ENCODE measurements around the gene C22orf42.
"Not testable (repeated sequence)": the region's sequence is repeated elsewhere in the genome, so short reads cannot be mapped to it uniquely, and the experiment has no call there.

Gene C22orf42

DNA sequence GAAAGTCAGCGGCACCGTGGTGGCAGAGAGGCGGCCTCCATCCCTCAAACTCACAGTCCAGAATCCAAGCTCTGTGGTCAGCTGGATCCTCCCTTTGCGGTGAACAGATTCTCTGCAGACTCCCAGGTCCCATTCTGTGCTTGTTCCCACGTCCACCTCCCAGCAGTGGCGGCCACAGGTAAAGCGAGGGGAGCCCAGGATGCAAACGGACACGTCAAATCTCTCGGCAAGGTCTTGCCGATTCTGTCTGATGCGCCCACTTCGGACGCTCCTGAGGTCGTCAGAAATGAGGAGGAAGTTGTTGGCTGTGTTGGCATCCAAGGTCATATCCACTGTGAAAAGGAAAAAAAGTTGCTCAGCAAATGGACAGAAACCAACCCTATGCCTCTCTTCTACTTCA, 31.9 kb upstream of the C22orf42 start:
- in situ Hi-C loops (cut with HindIII; ENCODE audit: low sequenced_read_pairs): not testable (repeated sequence)

DNA sequence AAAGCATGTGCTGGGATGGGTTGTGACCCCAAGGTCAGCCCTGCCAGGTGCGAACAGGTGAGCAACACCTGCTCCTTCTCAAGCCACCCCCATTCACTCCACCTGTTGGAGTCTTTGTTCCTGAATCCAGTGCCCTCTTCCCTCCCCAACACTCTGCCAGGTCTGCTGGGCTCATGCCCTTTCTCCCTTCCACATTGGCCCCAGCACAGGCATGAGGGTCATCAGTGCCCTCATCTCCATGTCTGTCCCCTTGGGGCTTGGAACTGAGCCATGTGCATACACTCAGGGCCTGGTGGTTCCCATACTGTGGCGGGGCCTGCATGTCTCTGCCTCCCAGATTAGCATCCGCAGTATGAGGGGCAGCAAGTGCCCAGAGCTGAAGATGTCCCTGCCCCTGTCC, 26.7 kb upstream of the C22orf42 start:
- in situ Hi-C loops (cut with HindIII; ENCODE audit: low sequenced_read_pairs): no loop called here

DNA sequence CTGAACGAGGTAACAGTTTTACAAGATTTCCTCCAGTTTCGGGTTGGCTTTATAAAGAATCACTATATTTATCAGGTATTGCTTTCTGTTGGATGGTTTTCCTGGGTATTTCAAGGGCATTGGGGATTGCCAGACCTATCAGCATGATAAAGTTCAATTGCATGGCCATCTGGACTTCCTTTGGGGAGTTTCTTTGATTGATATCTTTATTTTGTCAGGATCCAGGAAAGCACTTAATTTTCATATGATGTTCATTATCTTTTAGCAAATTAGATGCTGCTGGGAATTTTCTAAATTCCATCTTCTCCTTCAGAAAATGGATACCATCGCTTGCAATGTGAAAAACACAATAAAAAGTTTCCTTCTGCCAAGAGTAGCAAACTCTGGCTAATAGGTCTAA, 24.5 kb upstream of the C22orf42 start:
- in situ Hi-C loops (cut with HindIII; ENCODE audit: low sequenced_read_pairs): no loop called here

DNA sequence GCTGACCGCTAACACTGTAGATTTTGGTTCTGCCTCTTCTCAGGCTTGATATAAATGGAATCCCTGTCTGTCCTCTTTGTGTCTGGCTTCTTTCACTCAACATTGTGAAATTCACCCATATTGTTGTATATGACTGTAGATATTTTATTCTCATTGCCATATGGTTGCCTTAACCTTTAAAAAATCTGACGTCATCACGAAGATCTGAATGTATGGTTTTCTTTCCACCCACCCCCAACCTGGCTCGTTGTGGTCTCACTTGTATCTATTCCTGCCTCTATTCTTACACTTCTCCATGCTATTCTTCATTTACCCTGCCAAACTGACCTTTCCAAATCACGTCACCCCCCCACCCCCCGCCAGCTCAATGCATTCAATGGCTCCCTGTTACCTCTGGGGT, 21.9 kb upstream of the C22orf42 start:
- in situ Hi-C loops (cut with HindIII; ENCODE audit: low sequenced_read_pairs): no loop called here

DNA sequence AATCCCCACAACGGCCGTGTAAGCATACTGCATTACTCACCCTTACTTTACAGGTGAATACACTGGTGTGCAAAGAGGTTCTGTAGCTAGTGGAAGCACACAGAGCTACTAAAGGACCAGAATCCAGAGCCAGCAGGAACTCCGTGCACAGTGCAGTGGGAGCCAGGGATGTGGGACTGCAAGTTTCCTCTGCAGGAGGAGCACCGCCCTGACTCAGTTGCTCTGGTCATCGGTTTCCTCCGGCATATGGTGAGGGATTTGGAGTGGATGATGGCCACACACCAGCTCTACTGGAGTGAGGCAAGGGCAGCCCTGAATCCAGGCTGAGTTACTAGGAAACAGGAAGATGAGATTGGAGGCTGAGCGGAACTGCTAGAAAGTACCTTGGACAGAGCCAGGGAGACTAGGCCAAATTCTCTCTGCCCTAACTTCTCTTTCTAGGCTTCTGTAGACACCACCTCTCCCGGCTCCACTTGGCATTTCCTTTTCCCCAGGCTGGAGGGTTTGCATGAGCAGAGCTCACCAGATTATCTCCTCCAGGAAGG, 18.2 kb upstream of the C22orf42 start:
- in situ Hi-C loops (cut with HindIII; ENCODE audit: low sequenced_read_pairs): no loop called here

DNA sequence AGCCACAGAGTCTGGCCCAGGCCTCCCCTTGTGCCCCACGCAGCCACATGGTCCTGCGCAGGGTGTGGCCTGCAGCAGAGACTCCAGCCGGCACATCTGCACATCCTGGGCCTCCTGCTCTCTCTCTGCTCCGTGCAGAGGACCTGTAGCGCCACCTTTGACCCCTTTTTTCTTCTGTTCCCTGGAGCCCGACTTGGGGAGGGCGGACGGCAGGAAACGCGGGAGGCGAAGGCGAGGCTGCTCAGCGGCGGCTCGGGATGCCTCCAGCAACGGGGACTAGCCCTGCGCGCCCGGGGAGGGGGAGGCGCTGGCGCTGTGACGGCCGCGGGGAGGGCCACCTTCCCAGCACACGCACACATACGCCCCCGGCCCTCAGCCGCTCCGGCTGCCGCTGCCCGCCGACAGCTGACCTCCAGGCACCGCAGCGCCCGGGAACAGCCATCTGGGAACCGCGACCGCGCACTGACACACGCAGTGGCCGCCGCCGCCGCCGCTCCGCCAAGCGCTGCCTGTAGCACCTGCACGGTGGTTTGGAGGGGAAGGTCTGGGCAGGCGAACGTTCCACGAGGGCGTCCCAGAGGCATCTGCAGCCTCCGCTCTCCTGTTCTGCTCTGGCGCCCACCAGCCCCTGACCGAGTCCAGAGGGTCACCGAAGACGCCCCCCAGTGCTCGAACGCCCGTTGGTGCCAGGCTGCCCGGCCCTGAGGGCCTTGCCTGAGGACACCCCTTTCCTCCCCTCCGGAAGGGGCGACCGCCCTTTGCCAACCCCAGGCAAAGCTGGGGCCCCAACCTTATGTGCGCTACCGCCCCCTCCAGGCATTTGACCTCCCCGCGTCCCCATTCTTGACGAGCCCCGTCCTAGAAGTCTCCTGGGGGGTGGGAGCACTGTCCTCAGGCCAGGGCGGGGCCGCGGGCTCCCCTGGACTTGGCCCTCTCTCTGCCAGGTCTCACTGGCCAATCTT, 16.9 kb upstream of the C22orf42 start:
- in situ Hi-C loops (cut with HindIII; ENCODE audit: low sequenced_read_pairs): no loop called here

DNA sequence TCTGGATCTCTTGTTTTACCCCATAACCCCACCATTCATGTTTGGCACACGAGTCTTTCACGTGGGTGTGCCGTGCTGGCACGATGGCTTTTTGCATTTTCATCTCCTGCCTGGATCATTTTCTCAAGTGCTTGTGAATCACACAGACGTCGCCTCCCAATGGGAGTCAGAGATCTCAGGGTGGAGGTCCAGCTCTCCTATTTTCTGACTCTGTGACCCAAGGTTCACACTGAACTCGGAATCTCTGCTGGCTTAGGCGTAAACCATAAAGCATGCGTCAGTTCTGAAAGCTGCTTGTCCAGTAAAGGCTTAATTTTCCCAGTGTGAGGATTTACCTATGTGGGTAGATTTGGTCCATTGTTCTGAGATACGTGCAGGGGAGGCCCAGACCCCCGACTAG, 16.0 kb upstream of the C22orf42 start:
- in situ Hi-C loops (cut with HindIII; ENCODE audit: low sequenced_read_pairs): no loop called here

DNA sequence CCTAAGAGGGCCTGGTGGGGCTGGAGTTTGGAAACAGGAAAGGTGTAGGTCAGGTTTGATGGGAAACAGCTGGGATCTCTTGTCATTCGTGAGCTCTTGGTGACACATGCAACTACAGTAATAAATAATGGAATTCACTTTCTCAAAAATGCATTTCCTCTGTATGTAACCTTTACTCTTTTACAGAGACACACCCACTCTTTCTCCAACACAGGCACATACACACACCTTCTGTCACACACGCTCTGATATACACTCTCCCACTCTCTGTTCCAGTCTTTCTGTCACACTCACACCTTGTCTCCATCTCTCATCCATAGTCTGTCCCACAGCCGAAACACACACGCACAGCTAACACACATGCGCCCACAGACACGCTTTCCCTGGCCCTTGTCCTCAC, 6.6 kb upstream of the C22orf42 start:
- in situ Hi-C loops (cut with HindIII; ENCODE audit: low sequenced_read_pairs): no loop called here

DNA sequence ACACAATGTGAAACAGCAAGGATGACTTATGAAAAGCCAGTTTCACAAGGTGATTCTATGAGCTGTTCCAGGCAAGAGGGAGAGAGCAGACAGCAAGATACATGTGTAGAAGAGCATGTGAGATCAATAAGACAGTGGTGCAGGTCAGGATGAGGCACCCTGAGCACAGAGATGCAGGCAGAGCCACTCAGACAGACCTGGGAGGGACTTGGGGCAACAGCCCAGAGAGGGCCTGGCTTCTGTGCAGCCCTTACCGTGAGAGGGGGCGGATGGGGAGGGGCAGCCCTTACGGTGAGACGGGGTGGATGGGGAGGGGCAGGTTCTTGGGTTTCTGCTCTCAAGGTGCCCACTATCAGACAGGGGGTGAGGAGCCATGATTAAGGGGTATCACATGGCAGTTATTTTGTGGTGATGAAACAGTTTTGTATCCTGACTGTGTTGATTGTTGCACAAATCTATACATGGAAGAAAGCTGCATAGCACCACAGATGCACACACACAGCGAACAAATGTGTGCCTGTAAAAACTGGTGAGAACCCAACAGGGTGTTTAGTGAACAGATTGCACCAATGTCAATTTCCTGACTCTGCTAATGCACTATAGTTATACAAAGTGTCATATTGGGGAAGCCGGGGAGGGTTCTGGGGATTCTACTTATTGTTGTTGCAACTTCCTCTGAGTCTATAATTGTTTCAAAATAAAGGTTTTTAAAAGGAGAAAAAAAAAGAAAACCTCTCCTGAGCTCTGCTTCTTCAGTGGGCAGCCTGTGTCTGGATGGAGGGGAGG, 5.2 kb upstream of the C22orf42 start:
- in situ Hi-C loops (cut with HindIII; ENCODE audit: low sequenced_read_pairs): no loop called here

DNA sequence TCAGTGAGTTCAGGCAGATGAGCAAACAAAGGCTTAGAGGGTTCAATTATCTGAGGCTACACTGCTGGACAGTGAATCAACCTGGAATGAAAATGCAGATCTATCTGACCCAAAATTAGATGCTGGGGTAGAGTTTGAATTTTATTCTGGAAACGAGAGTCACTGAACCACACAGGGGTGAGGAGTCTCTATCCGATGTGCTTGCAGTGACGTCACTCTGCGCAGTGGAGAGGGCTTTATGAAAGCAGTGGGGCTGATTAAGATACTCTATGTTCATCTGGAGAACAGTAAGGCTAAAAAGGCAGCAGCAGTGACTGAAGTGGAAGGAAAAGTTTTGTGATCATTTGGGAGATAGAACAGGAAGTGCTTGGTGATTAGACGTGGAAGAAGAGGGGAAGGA, 1.3 kb upstream of the C22orf42 start:
- in situ Hi-C loops (cut with HindIII; ENCODE audit: low sequenced_read_pairs): not testable (repeated sequence)

DNA sequence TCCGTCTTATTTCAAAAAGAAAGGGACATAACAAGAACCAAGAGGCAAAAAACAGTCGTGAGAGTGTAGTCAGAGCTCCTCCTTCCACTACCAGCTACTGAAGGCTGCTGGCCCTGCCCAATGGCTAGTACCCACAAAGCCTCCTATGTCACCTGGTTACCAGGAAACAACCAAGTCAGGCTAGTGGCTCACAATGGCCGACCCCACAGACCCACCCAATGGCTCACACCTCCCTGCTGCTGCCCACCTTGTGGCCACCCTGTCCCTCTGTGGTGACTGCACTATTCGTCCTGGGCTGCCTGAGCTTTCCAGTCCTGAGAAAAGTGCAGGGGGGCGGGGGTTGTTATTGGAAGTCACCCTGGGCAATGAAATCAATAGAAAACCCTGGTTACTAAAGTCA, 1.5 kb downstream of the C22orf42 start:
- in situ Hi-C loops (cut with HindIII; ENCODE audit: low sequenced_read_pairs): not testable (repeated sequence)

DNA sequence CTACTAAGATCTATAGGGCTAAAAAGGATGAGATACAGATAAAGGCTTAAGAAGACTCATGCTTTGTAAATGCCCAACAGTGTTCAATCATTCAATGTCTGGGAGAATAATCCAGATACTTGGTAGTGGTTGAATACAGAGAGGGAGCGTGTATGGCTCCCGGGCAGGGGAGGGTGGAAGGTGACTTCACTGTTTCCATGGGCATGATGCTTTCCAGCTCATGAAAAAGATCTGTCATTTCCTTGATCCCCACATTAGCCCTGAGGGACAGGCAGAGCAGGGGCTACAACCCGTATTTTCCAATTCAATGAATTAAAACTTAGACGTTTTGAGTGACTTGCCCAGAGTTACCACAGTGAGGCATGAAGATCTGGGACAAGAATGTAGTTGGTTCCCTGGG, 4.4 kb downstream of the C22orf42 start:
- in situ Hi-C loops (cut with HindIII; ENCODE audit: low sequenced_read_pairs): not testable (repeated sequence)

DNA sequence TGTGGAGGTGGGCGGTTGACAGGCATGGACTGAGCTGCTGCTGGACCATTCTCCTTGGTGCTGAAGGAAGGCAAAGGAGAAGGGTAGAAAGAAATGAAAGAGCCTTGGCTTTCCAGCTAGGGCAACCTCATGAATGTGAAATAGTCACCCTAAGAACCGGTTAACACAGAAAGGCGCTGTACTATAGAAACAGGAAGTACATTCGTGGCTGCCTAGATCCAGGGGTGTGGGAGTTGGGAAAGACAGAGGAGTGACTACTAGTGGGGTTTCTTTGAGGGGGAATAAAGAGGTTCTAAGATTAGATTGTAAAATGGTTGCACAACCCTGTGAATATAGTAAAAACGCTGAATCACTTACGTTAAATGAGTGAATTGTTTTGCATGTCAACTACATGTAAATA, 7.5 kb downstream of the C22orf42 start:
- in situ Hi-C loops (cut with HindIII; ENCODE audit: low sequenced_read_pairs): not testable (repeated sequence)

DNA sequence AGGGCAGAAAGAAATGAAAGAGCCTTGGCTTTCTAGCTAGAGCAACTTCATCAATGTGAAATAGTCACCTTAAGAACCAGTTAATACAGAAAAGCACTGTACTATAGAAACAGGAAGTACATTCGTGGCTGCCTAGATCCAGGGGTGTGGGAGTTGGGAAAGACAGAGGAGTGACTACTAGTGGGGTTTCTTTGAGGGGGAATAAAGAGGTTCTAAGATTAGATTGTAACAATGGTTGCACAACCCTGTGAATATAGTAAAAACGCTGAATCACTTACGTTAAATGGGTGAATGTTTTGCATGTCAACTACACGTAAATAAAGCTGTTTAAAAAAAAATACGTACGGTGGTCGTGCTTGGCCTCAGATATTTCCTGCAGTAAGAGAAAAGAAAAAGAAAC, 8.5 kb downstream of the C22orf42 start:
- in situ Hi-C loops (cut with HindIII; ENCODE audit: low sequenced_read_pairs): not testable (repeated sequence)

DNA sequence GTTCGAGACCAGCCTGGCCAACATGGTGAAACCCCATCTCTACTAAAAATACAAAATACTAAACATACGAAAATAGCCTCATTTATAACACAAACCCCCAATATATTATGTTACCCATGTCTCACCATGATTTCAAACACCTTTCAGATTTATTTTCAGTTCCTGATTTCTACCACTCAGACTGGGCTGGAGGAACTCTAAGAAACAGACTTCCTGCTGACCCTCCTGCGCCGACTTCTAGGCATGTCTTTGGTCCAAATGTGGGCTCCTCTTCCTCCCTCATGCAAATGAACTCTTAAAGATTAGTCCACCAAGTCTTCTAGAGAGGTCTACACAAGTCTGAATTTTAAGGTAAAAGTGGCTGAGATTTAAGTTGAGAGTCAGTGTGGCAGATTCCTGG, 10.7 kb downstream of the C22orf42 start:
- in situ Hi-C loops (cut with HindIII; ENCODE audit: low sequenced_read_pairs): not testable (repeated sequence)

DNA sequence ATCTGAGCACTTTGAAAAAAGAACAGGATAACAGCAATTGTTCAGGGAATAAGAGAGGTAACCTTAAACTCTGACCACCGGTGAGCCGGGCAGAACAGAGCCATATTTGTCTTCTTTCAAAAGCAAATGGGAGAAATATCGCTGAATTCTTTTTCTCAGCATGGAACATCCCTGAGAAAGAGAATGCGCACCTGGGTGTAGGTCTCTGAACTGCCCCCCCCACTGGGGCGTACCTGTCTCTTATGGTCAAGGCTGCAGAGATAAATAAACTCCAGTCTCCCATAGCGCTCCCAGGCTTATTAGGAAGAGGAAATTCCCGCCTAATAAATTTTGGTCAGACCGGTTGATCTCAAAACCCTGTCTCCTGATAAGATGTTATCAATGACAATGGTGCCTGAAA, 12.0 kb downstream of the C22orf42 start:
- in situ Hi-C loops (cut with HindIII; ENCODE audit: low sequenced_read_pairs): not testable (repeated sequence)

DNA sequence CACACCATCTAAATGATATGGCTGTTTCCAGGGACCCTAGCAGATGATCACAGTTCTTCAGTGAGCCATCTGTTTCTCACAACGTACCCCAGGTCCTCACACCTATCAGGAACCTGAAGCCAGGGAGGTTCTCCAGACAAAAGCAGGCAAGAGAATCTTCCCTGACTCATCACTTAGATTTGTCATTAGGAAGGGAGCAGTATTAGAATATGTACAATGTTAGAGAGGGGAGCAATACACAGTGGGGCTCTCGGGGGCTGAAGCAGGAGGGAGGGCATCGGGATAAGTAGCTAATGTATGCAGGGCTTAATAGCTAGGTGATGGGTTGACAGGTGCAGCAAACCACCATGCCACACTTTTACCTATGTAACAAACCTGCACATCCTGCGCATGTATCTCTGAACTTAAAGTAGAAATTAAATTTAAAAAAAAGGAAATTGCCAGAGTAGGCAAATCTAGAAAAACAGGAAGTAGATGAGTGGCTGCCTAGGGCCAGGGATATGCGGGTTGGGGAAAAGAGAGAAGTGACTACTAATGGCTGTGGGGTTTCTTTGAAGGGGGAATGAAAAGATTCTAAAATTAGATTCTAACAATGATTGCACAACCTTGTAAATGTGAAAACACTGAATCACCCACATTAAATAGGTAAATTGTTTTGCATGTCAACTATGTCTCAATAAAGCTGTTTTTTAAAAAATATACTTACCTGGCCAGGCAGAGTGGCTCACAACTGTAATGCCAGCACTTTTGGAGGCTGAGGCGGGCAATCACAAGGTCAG, 14.4 kb downstream of the C22orf42 start:
- in situ Hi-C loops (cut with HindIII; ENCODE audit: low sequenced_read_pairs): no loop called here

DNA sequence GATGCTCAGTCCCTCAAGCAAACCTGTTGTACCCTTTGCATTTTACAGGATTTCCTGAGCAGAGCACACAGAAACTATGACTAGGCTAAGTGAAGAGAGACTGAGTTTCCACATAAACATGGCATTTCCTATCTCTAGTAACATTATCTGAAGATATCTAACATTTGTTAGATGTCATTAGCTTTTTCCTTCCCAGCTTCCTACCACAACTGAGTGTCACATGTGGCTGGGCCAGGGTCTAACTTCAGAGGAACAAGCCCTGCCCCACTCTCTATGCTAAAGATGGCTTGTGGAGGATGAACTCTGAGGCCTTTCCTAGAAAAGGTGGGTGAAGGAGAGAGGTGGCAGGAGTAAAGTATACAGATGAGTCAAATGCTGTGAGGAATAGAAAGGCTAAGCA, 16.5 kb downstream of the C22orf42 start:
- in situ Hi-C loops (cut with HindIII; ENCODE audit: low sequenced_read_pairs): no loop called here

DNA sequence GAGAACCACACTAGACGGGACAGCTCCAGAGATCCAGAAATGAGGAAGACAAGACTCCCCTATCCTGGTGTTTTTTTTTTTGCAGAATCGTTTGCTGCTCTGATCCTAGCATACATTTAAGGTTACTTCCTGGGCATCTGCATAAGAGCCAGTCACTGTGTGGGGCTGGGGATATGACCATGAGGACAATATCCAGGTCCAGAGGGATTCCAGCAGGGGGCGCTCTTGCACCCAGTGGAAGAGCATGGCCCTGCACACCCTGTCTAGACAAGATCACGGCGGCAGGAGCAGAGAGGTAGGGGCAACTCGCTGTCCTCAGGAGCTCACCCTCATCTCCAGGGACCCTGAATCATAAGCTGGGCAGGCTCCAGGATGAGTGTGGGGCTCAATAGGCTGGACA, 18.4 kb downstream of the C22orf42 start:
- in situ Hi-C loops (cut with HindIII; ENCODE audit: low sequenced_read_pairs): not testable (repeated sequence)

DNA sequence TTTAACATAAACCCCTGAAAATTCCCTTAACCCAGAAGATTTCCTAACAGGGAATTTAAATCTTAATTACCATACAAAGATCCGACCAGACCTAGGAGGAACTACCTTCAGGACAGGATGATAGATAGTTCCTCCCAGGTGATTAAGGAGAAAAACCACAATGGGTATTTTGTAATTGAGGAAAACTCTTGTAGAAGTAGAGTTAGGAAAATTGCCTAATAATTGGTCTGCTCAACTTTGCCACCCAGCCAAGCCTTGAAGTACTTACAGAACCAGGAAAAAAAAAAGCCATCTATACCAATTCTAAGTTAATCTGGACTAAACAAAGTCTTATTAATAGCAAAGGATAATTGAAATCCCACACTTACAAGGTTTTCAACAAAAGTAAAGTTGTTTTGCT, 20.5 kb downstream of the C22orf42 start:
- in situ Hi-C loops (cut with HindIII; ENCODE audit: low sequenced_read_pairs): not testable (repeated sequence)

DNA sequence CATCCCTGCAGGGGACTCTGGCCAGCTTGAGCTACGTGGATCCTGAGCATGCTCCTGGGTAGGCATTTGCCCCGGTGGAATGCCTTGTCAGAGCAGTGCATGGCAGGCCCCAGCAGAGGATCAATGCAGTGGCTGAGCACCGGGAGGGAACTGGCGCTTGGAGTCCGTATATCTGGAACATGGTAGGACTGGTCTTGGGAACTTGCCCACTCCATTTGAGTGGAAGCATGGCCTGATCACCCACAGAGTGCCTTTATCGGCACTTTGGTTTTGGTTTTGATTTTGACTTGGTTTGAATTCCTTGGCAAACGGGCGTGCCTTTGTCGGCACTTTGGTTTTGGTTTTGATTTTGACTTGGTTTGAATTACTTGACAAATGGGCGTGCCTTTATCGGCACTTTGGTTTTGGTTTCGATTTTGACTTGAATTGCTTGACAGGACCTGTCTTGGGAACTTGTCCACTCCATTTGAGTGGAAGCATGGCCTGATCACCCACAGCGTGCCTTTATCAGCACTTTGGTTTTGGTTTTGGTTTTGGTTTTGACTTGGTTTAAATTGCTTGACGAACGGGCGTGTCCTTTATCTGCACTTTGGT, 21.3 kb downstream of the C22orf42 start:
- in situ Hi-C loops (cut with HindIII; ENCODE audit: low sequenced_read_pairs): not testable (repeated sequence)

Measured in endothelial cell of hepatic sinusoid (primary cell).